Activated T-helper 1 cell treated with Interleukin-2 at 50 U/mL for 16 hours (primary cell): ENCODE data around the gene LXN.
"Not testable (repeated sequence)": the region's sequence is repeated elsewhere in the genome, so short reads cannot be mapped to it uniquely, and the experiment has no call there.

Experiments used
- DNase-seq: peaks from one replicate; pipeline ENCODE4 v3.0.0-alpha.2; 2020; ENCODE audit warnings: low read depth

The LXN gene, protein sequence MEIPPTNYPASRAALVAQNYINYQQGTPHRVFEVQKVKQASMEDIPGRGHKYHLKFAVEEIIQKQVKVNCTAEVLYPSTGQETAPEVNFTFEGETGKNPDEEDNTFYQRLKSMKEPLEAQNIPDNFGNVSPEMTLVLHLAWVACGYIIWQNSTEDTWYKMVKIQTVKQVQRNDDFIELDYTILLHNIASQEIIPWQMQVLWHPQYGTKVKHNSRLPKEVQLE

GRCh38 chr3:158672215-158673176 is at the start of gene LXN:
Gene LXN (minus strand): TSS chr3:158672648. CDS start chr3:158672478, 170 bp downstream.
- peak; percentile 71 for DNase-seq

DNA sequence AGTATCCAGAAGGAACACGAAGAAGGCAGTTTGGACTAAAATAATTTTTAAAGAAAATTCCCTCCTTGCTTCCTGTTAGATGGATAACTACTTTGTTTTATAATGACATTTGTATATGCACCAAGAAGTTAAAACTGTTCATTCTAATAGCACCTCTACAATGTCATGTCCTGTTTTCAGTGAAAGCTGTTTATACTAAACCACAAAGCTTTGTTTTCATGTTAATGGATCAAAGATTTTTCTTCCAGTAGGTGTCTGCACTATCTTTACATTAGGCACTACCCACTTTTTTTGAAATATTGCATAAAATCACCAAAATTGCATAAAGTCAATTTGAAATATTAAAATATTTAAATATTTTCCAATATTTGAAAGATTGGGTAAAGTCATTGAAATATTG is 49.7 kb upstream of the LXN start:
- DNase-seq, result no peak

- no peak for DNase-seq
These were observed 46.2 kb upstream of the LXN start for GRCh38 chr3:158718490-158719170.

- no peak for DNase-seq
These were observed 45.1 kb upstream of the LXN start for GRCh38 chr3:158717576-158717975.

- no peak for DNase-seq
These were observed 40.6 kb upstream of the LXN start for GRCh38 chr3:158713094-158713499.

GRCh38 chr3:158712443-158712842 is 40.0 kb upstream of the LXN start:
- no peak for DNase-seq

GRCh38 chr3:158711886-158712285 is 39.4 kb upstream of the LXN start:
- DNase-seq, result no peak

DNA sequence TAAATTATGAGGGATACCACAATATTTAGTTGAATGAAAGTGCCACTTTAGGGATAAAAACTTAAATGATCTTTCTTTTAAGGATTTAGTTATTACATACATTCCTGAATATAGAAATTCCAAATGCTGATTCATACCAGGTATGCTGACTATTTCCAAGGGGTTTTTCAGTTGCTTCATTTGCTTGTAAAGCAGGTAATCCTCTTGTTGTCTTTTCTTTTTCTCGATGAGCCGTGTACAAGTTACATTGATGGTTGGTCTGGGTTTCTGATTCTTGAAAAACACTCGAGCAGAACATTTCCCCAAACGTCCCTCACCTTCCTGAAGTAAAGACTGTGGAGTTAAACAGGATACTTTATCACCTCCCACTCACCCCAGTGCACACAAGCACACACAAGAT is 38.2 kb upstream of the LXN start:
- no peak for DNase-seq

- no peak for DNase-seq
These were observed 37.2 kb upstream of the LXN start for GRCh38 chr3:158709666-158710083.

GRCh38 chr3:158703566-158703965 is 31.1 kb upstream of the LXN start:
- no peak for DNase-seq

- no peak for DNase-seq
These were observed 30.5 kb upstream of the LXN start for GRCh38 chr3:158702815-158703481.

DNA sequence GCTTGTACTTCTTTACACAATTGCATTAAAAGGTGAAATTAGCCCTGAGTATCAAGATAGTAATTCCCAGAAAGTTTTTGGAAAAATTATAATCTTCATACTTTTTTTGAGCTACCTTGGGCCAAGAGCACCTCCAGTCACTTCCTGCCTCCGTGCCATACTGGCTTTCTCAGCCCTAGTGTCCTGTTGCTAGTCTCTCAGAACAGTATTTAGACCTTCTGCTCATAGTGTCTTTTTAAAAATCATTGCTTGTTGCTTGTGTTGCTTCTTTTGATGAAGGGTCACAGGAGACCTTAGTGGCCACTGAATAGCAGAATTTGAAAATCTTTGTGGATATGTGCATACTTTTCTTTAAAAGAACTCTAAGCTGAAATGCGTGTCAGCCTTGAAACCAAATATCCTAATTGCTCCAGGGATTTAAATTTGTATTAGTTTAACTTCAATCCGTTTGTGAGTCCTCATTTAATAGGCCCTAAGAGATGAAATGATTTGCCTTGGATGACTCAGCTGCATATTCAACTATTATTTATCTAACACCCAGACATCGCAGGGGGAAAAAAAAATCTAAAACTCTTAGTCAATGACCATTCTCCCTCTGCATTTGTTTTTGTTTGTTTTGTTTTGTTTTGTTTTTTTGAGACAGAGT is 29.1 kb upstream of the LXN start:
- no peak for DNase-seq

GRCh38 chr3:158700559-158700958 is 28.1 kb upstream of the LXN start:
- DNase-seq, result no peak

DNA sequence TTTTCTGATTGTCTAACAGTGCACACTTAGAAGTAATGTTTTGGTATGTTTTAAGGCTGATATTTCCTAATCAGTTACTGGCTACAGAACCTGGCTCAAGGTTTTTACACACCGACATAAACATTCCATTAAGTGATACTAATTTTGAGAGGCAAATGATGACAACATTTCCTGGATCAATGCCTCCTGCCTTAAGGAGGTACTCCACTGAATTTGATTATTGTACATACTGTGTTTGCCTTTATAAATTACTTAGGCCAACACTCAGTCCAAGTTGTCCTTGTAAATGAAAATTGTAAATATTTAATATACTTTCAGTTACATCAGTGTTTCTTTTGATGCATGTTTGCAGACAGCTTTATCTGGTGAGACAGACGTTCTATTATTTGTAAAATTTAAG is 24.2 kb upstream of the LXN start:
- no peak for DNase-seq

GRCh38 chr3:158693866-158694456 is 21.5 kb upstream of the LXN start:
- not testable (repeated sequence) for DNase-seq

DNA sequence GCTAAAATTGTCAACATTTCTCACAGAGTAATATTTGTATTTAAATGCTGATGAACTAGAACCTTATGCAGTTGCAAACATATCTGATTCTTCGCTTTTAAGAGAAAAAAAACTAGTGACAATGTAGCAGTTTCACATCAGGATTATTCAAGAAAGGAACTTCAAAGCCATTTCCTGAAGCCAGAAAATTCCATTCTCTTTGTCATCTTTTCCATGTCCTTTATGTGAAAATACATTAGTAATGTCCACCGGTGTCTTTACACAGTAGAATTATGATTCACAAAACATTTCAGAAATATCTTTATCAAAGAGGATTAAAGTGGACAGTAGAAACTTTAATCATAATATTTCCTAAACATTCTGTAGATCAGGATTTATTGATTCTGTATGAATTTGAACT is 12.7 kb upstream of the LXN start:
- DNase-seq, result no peak

DNA sequence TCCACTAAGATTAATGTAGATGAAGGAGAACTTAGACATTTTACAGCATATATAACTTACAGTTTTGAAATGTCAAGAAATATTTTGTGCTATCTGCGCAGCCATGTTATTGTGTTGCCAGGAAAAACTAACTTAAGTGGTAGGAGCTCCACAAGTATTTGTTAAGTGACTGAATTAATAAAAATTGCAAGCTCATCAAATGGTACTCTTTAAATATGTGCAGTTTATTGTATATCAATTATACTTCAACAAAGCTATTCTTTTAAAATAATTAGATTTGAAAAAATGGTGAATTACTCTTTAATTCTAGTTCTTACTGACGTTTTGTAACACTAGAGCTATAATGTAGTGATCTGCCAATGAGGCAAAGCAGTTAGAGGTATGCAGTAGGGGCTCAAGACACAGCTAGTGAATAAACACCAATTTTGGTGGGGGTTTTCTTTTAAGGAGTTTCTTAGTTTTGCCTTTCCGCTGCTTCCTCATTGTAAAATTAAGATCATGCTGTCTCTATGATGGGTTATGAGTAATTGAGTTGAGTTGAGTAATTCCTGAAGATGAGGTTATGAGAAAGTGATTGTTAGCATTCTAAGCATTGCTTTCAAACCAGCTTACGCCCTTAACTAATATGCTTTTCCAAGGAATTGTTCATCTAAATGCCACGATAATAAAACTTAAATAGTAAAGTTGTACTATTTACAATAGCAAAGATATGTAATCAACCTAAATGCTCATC is 10.9 kb upstream of the LXN start:
- no peak for DNase-seq

- no peak for DNase-seq
These were observed 8.4 kb upstream of the LXN start for GRCh38 chr3:158680861-158681260.

- no peak for DNase-seq
These were observed 7.1 kb upstream of the LXN start for GRCh38 chr3:158679547-158680000.

GRCh38 chr3:158678687-158679086 is 6.2 kb upstream of the LXN start:
- no peak for DNase-seq

DNA sequence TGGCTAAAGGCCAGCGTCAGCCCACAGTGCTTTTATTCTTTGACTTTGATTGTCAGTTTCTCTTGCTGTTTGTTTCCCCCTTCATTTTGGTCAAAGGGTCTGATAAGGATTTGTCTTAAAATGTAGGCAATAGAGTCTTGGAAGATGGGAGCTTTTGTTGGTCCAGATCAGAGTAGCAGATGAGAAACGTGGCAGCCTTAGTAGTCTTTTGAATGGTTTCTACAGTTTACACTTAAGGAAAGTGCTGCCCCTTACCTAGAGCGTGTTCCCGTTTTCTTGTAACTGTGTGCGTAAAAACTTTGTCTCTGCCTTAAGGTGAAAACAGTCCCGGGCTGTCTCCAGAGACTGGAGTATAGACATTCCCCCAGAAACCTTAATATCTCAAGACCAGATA is 630 bp downstream of the LXN start:
- DNase-seq, result no peak
